Testis (tissue), 2 donors: ENCODE measurements around the gene KCNAB2.

Experiments used
- POLR2A ChIP-seq: fragments of 450-650 bp; IDR thresholded peaks from one replicate; pipeline ENCODE4 v1.6.1; 2017; ENCODE audit warnings: antibody characterized with exemption, mild to moderate bottlenecking, moderate library complexity
- TF ChIP-seq, protein P1 (sequence below), 3 experiments: fragments of 450-650 bp in 2 of 3; fragments of 200-600 bp in 1 of 3; sonication (generic) in 1 of 3; IDR thresholded peaks; one replicate each; pipeline ENCODE4 v1.5.1; 2016 to 2019; ENCODE audit warnings: antibody characterized with exemption in 3 of 3, mild to moderate bottlenecking in 2 of 3, moderate library complexity in 1 of 3

DNA sequence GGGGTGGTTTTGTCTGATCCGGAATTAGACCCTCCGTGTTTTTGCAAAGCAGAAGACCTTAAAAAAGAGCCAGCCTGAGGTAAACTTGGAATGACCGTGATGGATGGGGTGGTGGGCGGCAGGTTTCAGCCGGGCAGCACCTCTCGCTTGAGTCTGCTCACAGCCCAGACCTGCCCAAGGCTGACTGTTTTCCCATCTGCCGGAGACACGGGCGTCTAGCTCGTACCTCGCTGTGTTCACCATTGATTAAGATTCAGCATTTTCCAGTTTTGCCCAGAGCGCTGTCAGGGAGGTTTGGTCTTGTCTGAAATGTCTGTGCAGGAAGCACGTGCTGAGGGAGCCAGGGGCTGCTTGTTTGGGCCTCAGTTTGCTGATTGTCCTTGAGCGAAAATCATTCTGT lies 591 bp downstream of the KCNAB2 start:
- TF ChIP-seq, protein P1, sequence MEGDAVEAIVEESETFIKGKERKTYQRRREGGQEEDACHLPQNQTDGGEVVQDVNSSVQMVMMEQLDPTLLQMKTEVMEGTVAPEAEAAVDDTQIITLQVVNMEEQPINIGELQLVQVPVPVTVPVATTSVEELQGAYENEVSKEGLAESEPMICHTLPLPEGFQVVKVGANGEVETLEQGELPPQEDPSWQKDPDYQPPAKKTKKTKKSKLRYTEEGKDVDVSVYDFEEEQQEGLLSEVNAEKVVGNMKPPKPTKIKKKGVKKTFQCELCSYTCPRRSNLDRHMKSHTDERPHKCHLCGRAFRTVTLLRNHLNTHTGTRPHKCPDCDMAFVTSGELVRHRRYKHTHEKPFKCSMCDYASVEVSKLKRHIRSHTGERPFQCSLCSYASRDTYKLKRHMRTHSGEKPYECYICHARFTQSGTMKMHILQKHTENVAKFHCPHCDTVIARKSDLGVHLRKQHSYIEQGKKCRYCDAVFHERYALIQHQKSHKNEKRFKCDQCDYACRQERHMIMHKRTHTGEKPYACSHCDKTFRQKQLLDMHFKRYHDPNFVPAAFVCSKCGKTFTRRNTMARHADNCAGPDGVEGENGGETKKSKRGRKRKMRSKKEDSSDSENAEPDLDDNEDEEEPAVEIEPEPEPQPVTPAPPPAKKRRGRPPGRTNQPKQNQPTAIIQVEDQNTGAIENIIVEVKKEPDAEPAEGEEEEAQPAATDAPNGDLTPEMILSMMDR (IDR thresholded peaks at IDR 0.05) = no peak
- no peak for TF ChIP-seq POLR2A
